Left ventricle myocardium superior (tissue), 1 donor: ENCODE data around the gene TAOK2. TPM values are rescaled to one million over a fixed set of nuclear protein-coding genes. Genes with fewer than 3 reads are reported as not detected.
A peak's percentile ranks its signal among the peaks of the same experiment; 100 is the strongest.
"Not testable (repeated sequence)": the region's sequence is repeated elsewhere in the genome, so short reads cannot be mapped to it uniquely, and the experiment has no call there.

Experiments used
- ATAC-seq: fragments of 200-7000 bp; cut with Tn5 transposase; one replicate; pipeline ENCODE4 v1.9.1; 2020; ENCODE audit warnings: mild to moderate bottlenecking, moderate library complexity
- DNase-seq: peaks from one replicate; pipeline ENCODE4 v3.0.0-alpha.2; 2020
- intact Hi-C: fragments of 100-400 bp; cut with micrococcal nuclease; formaldehyde crosslinking; loops from one replicate; pipeline ENCODE4 v1.11.0; 2022
- long read RNA-seq: library from polyadenylated mRNA; unstranded; transcript quantifications from one replicate; pipeline ENCODE4 v2.0.0, GENCODE V29; 2021
- total RNA-seq: library from RNA; stranded (reverse); fragmentation: NEBNext Ultra II Directional; extraction: Animal tissue kit (Norgen Biotek cat#: 25700); gene quantifications from one replicate; pipeline ENCODE4 v1.2.1, GENCODE V29; 2021
- donor health status: DM: no; HTN: yes; CAD: no; lungs with severe emphysema.

TAOK2 gene
- total RNA-seq, result 34.9 TPM
- long read RNA-seq, full-length matches to known transcripts, result 7 of 60 reads
- long read RNA-seq, partial matches to known transcripts, result 49 of 60 reads
- long read RNA-seq, other reads (novel, unspliced or antisense), result 4 of 60 reads

- peak; percentile 99 for DNase-seq
- ATAC-seq, result peak; percentile 98
- intact Hi-C loops, result no loop called here
These were observed at the start of gene TAOK2 for GRCh38 chr16:29973384-29974246. Gene TAOK2, plus strand, starts transcription at chr16:29973868. Its CDS starts 3,905 bp downstream, at chr16:29977773.

DNA sequence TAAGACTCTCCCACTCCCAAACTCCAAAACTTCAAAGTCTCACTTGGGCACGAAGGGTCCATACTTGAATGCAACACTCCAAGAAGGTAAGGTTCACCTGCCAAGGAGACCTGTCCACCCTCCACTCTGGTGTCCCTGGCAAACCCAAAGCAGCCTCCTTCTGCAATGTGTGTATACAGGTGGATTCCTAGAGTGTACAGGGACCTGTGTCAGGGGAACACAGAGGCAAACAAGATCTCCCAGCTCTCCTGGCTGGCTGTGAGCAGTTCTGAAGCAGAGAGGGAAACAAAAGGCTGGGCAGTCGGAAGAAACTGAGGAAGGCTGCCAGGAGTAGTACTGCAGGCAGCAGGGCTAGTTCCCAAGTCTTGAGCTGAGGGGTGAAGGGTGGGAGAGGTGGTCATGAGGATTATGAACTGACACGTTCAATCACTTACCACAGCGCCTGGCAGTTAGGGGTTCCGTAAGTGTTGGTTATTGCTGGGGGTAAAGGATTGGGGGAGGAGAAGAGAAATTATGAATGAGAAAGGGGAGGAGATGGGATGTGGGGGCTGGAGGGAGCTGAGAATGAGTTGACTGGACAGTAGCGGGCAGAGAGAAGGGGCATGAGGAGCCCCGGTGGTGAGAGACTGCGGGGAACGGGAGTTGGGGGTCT, 48.4 kb upstream of the TAOK2 start:
- ATAC-seq, result no peak
- no peak for DNase-seq
- intact Hi-C loops, result no loop called here

- ATAC-seq, result peak; percentile 99
- intact Hi-C loops, result no loop called here
- DNase-seq, result peak; percentile 92
These were observed 47.6 kb upstream of the TAOK2 start, which contains the start of gene KCTD13 for GRCh38 chr16:29925781-29926710. Gene KCTD13, minus strand, starts transcription at chr16:29926226. Its CDS starts 193 bp downstream, at chr16:29926033.

DNA sequence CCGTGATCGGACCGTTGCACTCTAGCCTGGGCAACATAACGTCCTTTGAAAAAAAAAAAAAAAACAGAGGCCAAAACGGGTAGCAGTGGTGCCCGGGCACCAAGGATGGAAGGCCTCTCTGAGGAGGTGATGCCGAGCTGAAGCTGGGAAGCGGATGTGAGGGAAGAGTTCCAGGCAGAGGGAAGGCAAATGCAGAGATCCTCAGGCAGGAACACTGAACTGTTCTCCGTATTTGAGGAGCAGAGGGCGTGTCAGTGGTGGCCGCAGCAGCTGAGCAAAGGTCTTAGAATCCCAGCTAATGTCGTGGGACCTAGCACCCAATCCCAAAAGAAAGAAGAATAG, 47.0 kb upstream of the TAOK2 start:
- DNase-seq, result no peak
- ATAC-seq, result peak; percentile 50
- intact Hi-C loops, result no loop called here

- DNase-seq (no peak), ATAC-seq (no peak)
- intact Hi-C loops, result no loop called here
These were observed 46.4 kb upstream of the TAOK2 start for GRCh38 chr16:29927070-29927905.

DNA sequence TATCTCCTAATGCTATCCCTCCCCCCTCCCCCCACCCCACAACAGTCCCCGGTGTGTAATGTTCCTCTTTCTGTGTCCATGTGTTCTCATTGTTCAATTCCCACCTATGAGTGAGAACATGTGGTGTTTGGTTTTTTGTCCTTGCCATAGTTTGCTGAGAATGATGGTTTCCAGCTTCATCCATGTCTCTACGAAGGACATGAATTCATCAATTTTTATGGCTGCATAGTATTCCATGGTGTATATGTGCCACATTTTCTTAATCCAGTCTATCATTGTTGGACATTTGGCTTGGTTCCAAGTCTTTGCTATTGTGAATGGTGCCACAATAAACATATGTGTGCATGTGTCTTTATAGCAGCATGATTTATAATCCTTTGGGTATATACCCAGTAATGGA, 41.9 kb upstream of the TAOK2 start:
- ATAC-seq, DNase-seq, intact Hi-C loops: not testable (repeated sequence)

DNA sequence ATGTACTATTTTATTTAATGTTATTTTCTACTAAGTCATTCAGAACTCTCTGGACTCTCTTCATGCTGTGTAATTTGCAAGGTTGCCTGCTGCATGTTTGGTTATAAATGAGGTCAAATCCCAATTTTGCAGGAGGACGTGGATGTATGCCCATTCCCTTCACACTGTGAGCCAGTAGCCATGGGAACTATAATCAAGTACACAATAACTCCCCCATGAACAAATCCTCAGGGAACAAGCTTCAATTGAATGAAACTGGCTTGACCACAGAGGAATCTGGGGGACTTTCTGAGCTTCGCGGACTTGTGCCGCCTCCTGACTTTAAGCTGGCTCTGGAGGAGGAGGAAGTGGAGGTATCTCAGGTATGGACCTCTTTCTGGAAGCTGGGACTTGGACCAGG, 33.0 kb upstream of the TAOK2 start:
- intact Hi-C loops, result no loop called here
- ATAC-seq, result no peak
- DNase-seq, result no peak

DNA sequence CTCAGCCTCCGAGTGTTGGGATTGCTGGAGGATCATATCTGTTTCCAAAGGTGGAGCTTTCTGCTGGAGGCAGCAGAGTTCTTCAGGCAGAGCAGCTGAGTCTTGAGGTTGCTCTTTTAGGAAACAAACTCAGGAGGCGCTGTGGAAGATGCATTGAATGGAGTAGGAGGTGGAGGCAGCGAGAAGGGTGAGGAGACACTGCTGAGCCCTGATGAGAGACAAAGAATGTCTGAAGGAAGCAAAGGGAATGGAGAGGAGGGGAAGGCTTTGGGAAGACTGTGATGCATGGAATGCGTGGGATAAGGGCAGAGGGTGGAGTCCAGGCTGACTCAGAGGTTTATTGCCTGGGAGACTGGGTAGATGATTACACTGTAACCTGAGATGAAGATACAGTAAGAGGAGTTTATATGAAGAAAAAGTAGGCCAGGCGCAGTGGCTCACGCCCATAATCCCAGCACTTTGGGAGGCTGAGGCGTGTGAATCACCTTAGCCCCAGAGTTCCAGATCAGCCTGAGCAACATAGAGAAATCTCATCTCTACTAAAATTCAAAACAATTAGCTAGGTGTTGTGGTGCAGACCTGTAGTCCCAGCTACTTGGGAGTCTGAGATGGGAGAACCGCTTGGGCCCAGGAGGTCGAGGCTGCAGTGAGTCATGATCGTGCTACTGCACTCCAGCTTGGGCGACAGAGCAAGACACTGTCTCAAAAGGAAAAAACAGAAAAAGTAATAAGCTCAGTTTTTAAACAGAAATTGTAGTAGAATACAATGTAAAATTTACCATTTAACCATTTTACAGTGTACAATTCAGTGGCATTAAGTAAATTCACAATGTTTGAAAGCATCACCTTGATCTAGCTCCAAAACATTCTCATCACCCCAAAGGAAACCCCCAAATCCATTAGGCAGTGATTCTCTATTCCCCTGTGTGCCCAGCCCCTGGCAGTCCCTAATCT, 29.5 kb upstream of the TAOK2 start:
- intact Hi-C loops, result no loop called here
- ATAC-seq (peak; percentile 58), DNase-seq (no peak)

DNA sequence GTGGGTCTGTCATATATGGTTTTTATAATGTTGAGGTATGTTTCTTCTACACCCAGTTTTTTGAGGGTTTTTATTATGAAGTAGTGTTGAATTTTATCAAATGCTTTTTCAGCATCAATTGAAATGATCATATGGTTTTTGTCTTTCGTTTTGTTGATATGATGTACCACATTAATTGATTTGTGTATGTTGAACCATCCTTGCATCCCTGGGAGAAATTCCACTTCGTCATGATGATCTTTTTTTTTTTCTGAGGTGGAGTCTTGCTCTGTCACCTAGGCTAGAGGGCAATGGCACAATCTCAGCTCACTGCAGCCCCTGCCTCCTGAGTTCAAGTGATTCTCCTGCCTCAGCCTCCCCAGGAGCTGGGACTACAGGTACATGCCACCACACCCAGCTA, 25.8 kb upstream of the TAOK2 start:
- no peak for DNase-seq
- ATAC-seq, result no peak
- intact Hi-C loops, result no loop called here

DNA sequence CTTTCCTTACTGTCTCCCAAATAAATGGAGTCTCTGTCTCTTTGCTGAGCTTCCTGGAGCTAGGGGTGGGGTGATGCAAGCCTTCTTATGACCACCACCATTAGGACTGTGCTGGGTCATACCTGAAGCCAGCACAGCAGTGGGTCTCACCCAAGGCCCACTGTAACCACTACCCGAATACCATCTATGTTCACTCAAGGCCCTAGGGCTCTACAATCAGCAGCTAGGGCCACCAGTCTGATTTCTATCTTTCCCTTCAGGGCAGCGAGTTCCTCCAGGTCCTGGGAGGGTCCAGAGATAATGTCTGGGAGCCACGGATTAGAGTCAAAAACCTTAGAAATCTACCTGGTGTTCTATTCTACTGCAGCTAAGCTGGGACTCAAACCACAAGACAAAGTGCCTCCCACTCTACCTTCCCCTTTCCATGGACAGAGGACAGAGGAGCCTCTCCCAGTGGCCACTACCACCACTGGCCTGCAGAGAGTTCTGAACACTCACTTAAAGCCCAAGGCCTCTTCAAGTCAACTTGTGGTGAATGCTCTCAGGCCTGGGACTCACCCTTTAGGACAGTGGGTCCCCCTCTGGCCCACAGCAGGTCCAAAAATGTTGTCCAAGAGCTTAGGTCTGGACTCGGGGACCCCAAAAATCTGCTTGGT, 22.7 kb upstream of the TAOK2 start:
- no peak for ATAC-seq
- DNase-seq, result no peak
- intact Hi-C loops, result no loop called here

GRCh38 chr16:29951625-29952365, 21.9 kb upstream of the TAOK2 start:
- ATAC-seq, result no peak
- no peak for DNase-seq
- intact Hi-C loops, result no loop called here

DNA sequence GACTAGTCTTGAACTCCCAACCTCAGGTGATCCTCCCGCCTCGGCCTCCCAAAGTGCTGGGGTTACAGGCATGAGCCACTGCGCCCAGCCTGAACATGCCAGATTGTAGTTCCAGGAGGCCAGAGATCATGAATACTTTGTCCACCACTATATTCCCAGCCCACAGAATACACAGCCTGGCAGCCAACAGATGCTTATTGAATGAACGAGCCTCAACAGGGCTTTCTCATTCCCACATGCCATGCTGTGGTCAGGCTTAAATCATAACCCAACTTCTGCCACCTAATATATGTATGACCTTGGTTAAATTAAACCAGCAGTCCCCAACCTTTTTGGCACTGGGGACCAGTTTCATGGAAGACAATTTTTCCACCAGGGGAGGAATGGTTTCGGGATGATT, 14.9 kb upstream of the TAOK2 start:
- intact Hi-C loops, result no loop called here

GRCh38 chr16:29959293-29959692, 14.4 kb upstream of the TAOK2 start:
- no peak for ATAC-seq
- intact Hi-C loops, result no loop called here
- no peak for DNase-seq

More for the DNA sequence above, 14.9 kb upstream of the TAOK2 start:
- DNase-seq (no peak), ATAC-seq (no peak)

DNA sequence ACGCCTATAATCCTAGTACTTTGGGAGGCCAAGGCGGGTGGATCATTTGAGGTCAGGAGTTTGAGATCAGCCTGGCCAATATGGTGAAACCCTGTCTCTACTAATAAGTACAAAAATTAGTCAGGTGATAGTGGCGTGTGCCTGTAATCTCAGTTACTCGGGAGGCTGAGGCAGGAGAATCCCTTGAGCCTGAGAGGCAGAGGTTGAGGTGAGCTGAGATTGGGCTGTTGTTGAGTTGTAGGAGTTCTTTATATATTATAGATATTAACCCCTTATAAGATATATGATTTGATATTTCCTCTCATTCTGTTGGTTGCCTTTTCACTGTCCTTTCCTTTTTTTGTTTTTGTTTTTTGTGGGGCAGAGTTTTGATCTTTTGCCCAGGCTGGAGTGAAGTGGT, 13.8 kb upstream of the TAOK2 start:
- intact Hi-C loops, ATAC-seq, DNase-seq: not testable (repeated sequence)

DNA sequence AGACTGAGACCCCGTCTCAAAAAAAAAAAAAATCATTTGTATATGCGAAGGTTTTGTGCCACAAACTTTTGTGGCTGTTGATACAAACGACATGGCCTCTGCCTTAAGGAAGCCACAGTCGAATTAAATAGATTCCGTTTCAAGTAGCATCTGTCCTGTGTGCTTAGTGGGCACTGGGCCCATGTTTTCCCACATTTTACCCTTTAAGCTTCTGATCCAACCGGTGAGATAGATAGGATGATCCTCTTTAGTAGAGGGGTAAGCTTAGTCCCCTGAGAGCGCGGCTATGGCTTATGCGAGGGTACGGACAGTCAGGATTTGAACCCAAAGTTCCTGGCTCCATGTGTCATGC, 12.6 kb upstream of the TAOK2 start:
- DNase-seq (no peak), ATAC-seq (no peak)

More for the DNA sequence above, 12.6 kb upstream of the TAOK2 start:
- intact Hi-C loops, result no loop called here
